ENCODE data around the gene CCDC91. TPM values are rescaled to one million over a fixed set of nuclear protein-coding genes. Genes with fewer than 3 reads are reported as not detected.

CCDC91 gene, protein sequence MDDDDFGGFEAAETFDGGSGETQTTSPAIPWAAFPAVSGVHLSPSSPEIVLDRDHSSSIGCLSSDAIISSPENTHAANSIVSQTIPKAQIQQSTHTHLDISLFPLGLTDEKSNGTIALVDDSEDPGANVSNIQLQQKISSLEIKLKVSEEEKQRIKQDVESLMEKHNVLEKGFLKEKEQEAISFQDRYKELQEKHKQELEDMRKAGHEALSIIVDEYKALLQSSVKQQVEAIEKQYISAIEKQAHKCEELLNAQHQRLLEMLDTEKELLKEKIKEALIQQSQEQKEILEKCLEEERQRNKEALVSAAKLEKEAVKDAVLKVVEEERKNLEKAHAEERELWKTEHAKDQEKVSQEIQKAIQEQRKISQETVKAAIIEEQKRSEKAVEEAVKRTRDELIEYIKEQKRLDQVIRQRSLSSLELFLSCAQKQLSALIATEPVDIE
- 18.9 to 24.8 TPM (median 19.2 TPM) in 5 replicates for total RNA-seq (2022; extraction: Qiagen RNA extraction)

DNA sequence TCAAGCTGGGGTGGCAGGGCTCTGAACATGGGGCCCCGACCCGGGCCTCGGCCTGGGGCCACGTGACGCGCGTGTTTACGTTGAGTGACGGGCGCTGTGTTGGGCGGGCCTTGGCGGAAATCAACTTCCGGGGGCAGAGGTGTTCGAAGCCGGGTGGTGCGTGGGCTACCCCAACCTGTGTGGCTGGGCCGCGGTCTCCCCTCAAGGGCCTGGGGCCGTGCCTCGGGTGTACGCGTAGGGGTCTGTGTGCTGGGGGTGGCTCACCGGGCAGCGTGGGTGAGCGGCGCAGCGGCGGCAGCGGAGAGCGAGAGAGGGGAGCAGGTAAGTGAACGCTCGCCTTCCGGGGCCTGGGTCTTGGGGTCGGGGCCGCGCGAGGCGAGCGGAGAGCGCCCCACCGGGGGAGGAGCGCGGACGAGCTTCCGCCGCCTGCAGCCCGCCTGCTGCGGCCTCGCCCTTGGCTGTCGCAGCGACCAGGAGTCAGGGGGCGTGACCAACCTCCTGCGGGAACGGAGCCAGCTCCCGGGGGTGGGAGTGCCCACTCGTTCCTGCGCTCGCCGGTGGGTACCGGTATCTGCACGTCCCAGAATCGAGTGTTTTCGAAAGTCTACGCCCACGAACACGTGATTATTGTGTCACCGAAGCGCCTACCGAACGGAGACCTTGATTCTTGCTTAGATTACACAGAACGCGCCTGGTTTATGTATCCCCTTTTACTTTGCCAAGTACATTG is at the start of gene CCDC91:
TSS of gene CCDC91 (plus strand) at position 136 of the 730 bp plus-strand sequence. CDS start 66,760 bp downstream, outside the sequence.

Other genes starting within 250 kb of the CCDC91 start
- 10.6 to 14.2 TPM (median 12.9 TPM) in 5 replicates for gene PTHLH, start 217.7 kb upstream of the CCDC91 start, total RNA-seq (2022; extraction: Qiagen RNA extraction)